Activated naive CD8-positive, alpha-beta T cell treated with anti-CD3 and anti-CD28 coated beads for 36 hours (primary cell): Measurements from ENCODE around the gene TFEB. TPM values are rescaled to one million over a fixed set of nuclear protein-coding genes. Genes with fewer than 3 reads are reported as not detected.
A peak's percentile ranks its signal among the peaks of the same experiment; 100 is the strongest.

Experiments used
- DNase-seq: peaks from one replicate; pipeline ENCODE4 v3.0.0; 2021
- H3K27ac Mint-ChIP-seq: one replicate; pipeline ENCODE4 v1.8.0; 2022; ENCODE audit warnings: mild to moderate bottlenecking, moderate library complexity, mixed read lengths
- H3K27me3 Mint-ChIP-seq: one replicate; pipeline ENCODE4 v1.8.0; 2022; ENCODE audit warnings: mild to moderate bottlenecking, mixed read lengths
- H3K36me3 Mint-ChIP-seq: one replicate; pipeline ENCODE4 v1.8.0; 2021; ENCODE audit warnings: mild to moderate bottlenecking, mixed read lengths
- H3K4me1 Mint-ChIP-seq: one replicate; pipeline ENCODE4 v1.8.0; 2021; ENCODE audit warnings: mixed read lengths
- H3K4me3 Mint-ChIP-seq: one replicate; pipeline ENCODE4 v1.8.0; 2022; ENCODE audit warnings: mild to moderate bottlenecking, moderate library complexity, mixed read lengths
- H3K9me3 Mint-ChIP-seq: one replicate; pipeline ENCODE4 v1.8.0; 2022; ENCODE audit warnings: mixed read lengths
- total RNA-seq, 2 experiments: library from RNA; stranded (reverse); gene quantifications; one replicate each; pipeline ENCODE4 v1.2.3, GENCODE V29; 2021

Gene TFEB
- total RNA-seq, 2 experiments from 2014 or later, result 9.3 to 11.5 TPM

DNA sequence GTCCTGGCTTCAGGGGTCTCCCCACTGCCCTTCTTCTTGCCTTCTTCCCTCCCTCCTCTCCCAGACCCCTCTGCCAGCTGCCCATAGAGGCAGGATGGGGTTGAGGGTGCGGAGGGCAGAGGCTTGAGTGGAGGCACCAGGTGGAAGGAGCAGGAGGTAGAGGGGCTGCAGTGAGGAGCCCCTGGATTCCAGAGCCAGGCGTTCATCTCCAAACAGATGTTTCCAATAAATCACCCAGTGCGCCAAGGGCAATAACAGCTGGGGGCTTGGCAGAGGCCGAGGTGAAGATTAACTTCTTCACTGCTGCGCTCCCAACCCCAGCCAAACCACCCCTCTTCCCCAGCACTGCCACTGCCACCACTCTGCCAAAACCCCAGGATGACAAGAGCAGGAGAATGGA, 86.5 kb downstream of the TFEB start:
- DNase-seq, result no peak
- no peaks in the 10 kb centered on the region for H3K9me3 Mint-ChIP-seq
- no peak overlapping the region for H3K27ac Mint-ChIP-seq
- no peak overlapping the region for H3K4me3 Mint-ChIP-seq
- H3K27me3 Mint-ChIP-seq, result no peaks in the 10 kb centered on the region
- no peaks in the 10 kb centered on the region for H3K4me1 Mint-ChIP-seq
- H3K36me3 Mint-ChIP-seq, result no peaks in the 10 kb centered on the region

DNA sequence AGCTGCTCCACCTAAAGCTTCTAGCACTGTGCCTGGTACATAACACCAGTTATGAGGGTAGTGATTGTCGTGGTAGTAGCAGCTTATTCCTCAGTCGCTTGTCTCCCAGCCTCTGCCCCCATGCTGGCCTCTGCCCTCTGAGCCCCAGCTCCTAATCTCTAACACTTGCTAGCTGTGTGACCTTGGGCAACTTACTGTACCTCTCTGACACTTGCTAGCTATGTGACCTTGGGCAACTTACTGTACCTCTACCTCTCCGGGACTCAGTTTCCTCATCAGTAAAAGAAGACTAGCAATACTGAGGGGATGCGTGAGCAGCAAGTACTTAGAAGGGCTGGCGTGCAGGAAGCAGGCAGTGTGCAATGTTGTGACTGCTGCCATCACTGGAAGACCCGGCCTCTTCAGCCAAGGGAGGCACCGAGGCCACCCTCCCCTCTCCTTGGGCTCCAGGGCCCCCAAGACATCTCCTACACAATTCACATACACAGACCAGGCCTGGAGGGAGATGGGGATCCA, 87.3 kb downstream of the TFEB start:
- no peak overlapping the region for H3K4me3 Mint-ChIP-seq
- H3K9me3 Mint-ChIP-seq, result no peaks in the 10 kb centered on the region
- DNase-seq, result no peak
- H3K36me3 Mint-ChIP-seq, result no peaks in the 10 kb centered on the region
- H3K4me1 Mint-ChIP-seq, result no peaks in the 10 kb centered on the region
- no peak overlapping the region for H3K27ac Mint-ChIP-seq
- no peaks in the 10 kb centered on the region for H3K27me3 Mint-ChIP-seq

GRCh38 chr6:41647061-41647511, 88.3 kb downstream of the TFEB start:
- Mint-ChIP-seq H3K27ac (no peak overlapping the region), H3K27me3 (peaks cover 6% of the 10 kb centered on the region), H3K9me3 (no peaks in the 10 kb centered on the region), H3K4me1 (no peaks in the 10 kb centered on the region), H3K4me3 (no peak overlapping the region), H3K36me3 (no peaks in the 10 kb centered on the region)
- DNase-seq, result no peak

DNA sequence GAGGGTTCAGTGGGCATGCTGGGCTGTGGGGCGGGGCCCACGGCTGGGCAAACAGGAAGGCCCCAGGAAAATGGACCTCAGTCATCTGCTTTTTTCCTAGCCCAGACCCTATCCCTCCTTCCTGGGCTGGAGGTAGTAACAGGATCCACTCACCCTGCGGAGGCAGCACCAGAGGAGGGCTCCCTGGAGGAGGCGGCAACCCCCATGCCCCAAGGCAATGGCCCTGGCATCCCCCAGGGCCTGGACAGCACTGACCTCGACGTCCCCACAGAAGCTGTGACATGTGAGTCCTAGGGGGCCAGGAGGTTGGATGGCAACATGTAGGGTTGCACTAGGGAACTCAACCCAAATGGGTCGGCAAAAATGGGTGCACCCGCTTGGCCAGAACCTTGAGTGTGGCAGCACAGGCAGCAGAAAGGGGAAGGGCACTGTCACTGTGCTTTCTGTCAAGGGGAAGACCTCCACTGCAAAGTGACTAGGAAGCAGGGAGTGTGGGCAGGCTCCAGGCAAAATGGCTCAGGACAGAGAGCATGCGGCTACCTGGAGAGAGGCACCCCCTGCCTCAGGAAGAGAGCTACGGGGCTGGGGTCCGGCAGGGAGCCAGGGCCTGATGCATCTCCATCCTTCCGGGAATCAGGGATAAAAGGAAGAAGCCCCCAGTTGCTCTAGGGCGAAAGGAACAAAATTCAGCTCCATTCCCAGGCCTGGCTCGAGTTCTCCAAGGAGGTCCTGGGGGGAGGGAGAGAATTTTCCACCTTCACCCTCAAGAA, 89.2 kb downstream of the TFEB start:
- no peak overlapping the region for H3K27ac Mint-ChIP-seq
- H3K27me3 Mint-ChIP-seq, result peaks cover 8% of the 10 kb centered on the region
- H3K4me1 Mint-ChIP-seq, result no peaks in the 10 kb centered on the region
- H3K4me3 Mint-ChIP-seq, result no peak overlapping the region
- no peaks in the 10 kb centered on the region for H3K9me3 Mint-ChIP-seq
- no peak for DNase-seq
- no peaks in the 10 kb centered on the region for H3K36me3 Mint-ChIP-seq

DNA sequence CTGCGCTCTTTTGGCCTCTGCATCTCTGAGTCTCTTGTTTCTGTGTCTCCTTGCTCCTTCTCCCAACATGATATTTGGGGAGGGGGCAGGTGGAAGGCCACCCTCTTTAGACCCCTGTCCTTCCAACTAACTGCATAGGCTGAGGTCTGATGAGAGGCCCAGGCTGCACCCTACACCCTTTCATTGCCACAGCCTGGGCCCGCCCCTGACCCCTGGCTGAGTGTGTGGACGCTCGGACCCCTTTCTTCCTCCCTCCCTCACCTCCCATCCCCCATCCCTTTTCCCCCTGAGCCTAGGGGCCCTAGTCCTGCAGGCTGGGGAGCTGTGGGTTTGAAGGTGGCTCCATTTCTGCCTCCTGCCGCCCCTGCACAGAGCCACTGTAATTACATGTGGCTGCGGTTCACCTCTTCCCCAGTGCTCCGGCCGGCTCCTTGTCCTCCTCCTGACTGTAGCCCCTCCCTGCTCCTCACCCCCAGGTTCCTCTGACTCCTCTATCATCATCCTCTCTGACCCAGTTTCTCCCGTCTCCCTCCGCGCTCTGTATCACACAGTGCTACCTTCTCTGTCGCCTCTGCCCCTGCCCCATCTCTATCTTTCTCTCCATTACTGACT, 90.3 kb downstream of the TFEB start:
- Mint-ChIP-seq H3K27me3 (peaks cover 16% of the 10 kb centered on the region), H3K9me3 (no peaks in the 10 kb centered on the region), H3K27ac (no peak overlapping the region), H3K4me3 (no peak overlapping the region), H3K36me3 (no peaks in the 10 kb centered on the region), H3K4me1 (no peaks in the 10 kb centered on the region)
- DNase-seq, result no peak

- Mint-ChIP-seq H3K4me3 (no peak overlapping the region), H3K27me3 (peaks cover 23% of the 10 kb centered on the region), H3K36me3 (no peaks in the 10 kb centered on the region), H3K9me3 (no peaks in the 10 kb centered on the region), H3K4me1 (peaks cover under 1% of the 10 kb centered on the region), H3K27ac (no peak overlapping the region)
- no peak for DNase-seq
Measured at GRCh38 chr6:41644297-41644879, 91.0 kb downstream of the TFEB start.

GRCh38 chr6:41643899-41644269, 91.5 kb downstream of the TFEB start:
- Mint-ChIP-seq H3K36me3 (no peaks in the 10 kb centered on the region), H3K27ac (no peak overlapping the region), H3K4me1 (peaks cover 3% of the 10 kb centered on the region), H3K9me3 (no peaks in the 10 kb centered on the region), H3K27me3 (peaks cover 28% of the 10 kb centered on the region), H3K4me3 (no peak overlapping the region)
- DNase-seq, result no peak

GRCh38 chr6:41642960-41643898, 92.2 kb downstream of the TFEB start:
- Mint-ChIP-seq H3K36me3 (no peaks in the 10 kb centered on the region), H3K4me3 (no peak overlapping the region), H3K27me3 (peaks cover 34% of the 10 kb centered on the region), H3K4me1 (peaks cover 3% of the 10 kb centered on the region), H3K9me3 (no peaks in the 10 kb centered on the region), H3K27ac (no peak overlapping the region)
- DNase-seq, result no peak

DNA sequence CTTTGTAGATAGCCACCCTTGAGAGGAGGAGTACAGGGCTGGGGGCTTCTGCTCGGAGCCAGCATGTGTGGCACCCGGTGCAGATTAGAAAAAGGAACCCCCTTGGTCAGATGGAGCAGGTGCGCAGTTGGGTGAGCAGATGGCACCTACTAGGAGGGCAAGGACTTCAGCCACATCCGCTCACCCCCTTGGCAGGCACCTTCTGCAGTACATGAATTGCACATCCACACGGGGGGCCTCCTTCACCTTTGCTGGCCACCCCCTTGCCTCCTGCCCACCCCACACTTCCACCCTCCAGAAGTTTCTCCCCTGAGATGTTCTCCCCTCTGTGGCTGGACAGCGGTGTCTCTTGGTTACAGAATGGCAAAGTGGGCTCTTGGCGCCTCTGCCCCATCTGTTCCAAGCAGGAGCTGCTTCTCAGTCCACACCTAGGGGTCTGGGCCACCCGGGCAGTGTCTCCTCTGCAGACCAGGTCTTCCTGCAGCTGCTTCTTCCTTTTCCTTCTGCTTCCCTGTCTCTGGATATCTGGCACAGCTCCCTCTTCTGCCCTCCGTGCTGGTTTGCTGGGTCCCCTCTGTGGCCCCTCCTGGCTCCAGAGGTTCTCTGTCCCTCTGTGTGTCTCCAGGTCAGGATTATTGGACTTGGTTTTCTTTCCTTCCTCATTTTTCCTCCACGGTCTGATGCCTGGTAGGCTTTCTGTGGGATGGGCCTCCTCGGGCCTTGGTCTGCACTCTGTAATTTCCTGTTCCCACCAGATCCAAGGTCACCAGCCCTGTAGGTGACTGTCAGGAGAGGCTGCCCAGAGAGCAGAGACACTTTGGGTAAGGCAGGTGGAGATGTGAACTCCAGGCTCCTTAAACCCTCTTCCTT, 93.1 kb downstream of the TFEB start:
- no peak overlapping the region for H3K4me3 Mint-ChIP-seq
- H3K4me1 Mint-ChIP-seq, result peaks cover 3% of the 10 kb centered on the region
- H3K36me3 Mint-ChIP-seq, result no peaks in the 10 kb centered on the region
- peaks cover 42% of the 10 kb centered on the region for H3K27me3 Mint-ChIP-seq
- no peak for DNase-seq
- no peaks in the 10 kb centered on the region for H3K9me3 Mint-ChIP-seq
- H3K27ac Mint-ChIP-seq, result no peak overlapping the region

DNA sequence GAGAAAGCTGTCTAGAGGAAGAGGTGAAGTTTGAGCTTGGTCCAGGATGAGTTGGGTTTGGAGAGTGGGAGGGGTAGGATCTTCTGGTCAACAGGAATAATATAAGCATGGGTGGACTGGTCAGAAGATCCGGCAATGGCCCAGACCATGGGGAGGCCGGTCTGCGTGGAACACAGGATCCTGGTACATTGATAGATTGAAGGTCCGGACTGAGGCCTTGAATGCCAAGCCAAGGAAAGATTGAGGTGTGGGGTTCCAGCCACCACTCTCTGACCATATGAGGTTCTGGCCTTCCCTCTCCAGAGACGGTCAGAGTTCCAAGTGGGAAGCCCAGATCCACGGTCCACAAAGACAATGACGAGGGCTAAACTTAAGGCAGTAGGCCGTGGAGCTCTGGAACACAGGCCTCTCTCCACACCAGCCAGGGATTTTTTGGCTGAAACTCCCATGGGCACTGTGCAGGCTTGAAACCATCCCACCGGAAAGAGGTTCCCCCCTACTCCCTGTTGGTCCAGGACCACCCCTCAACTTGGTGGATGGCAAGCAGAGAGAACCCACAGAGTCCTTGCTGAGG, 94.0 kb downstream of the TFEB start:
- no peaks in the 10 kb centered on the region for H3K9me3 Mint-ChIP-seq
- H3K4me1 Mint-ChIP-seq, result peaks cover 3% of the 10 kb centered on the region
- DNase-seq, result no peak
- H3K27me3 Mint-ChIP-seq, result peaks cover 46% of the 10 kb centered on the region
- no peaks in the 10 kb centered on the region for H3K36me3 Mint-ChIP-seq
- no peak overlapping the region for H3K27ac Mint-ChIP-seq
- no peak overlapping the region for H3K4me3 Mint-ChIP-seq

- Mint-ChIP-seq H3K4me3 (no peak overlapping the region), H3K4me1 (peaks cover 3% of the 10 kb centered on the region), H3K27ac (no peak overlapping the region), H3K9me3 (no peaks in the 10 kb centered on the region), H3K27me3 (peaks cover 54% of the 10 kb centered on the region), H3K36me3 (no peaks in the 10 kb centered on the region)
- no peak for DNase-seq
Measured at GRCh38 chr6:41640426-41640825, 95.0 kb downstream of the TFEB start.

GRCh38 chr6:41639809-41640371, 95.5 kb downstream of the TFEB start:
- peaks cover 59% of the 10 kb centered on the region for H3K27me3 Mint-ChIP-seq
- no peak for DNase-seq
- no peak overlapping the region for H3K4me3 Mint-ChIP-seq
- no peak overlapping the region for H3K27ac Mint-ChIP-seq
- no peaks in the 10 kb centered on the region for H3K9me3 Mint-ChIP-seq
- no peaks in the 10 kb centered on the region for H3K36me3 Mint-ChIP-seq
- peaks cover 3% of the 10 kb centered on the region for H3K4me1 Mint-ChIP-seq

GRCh38 chr6:41638935-41639808, 96.2 kb downstream of the TFEB start:
- no peak for DNase-seq
- H3K4me1 Mint-ChIP-seq, result peaks cover 3% of the 10 kb centered on the region
- H3K36me3 Mint-ChIP-seq, result no peaks in the 10 kb centered on the region
- H3K27me3 Mint-ChIP-seq, result peaks cover 59% of the 10 kb centered on the region
- H3K9me3 Mint-ChIP-seq, result no peaks in the 10 kb centered on the region
- no peak overlapping the region for H3K27ac Mint-ChIP-seq
- peak overlapping the region; percentile 38 for H3K4me3 Mint-ChIP-seq
